ENCODE measurements around the gene RHOD. TPM values are rescaled to one million over a fixed set of nuclear protein-coding genes. Genes with fewer than 3 reads are reported as not detected.

Gene RHOD
- total RNA-seq, 1 donor from 2014 or later = 0.35 TPM

- intact Hi-C loops (cut with micrococcal nuclease) = loop anchor here (5.0 kb wide), 1 partner anchor 68 kb away; the partner anchor contains the start of gene PC
Observed at GRCh38 chr11:67024966-67025365, 31.7 kb upstream of the RHOD start.

GRCh38 chr11:67025750-67026149 is 30.9 kb upstream of the RHOD start:
- Mint-ChIP-seq H3K4me1 (peaks cover 14% of the 10 kb centered on the region), H3K9me3 (no peaks in the 10 kb centered on the region), H3K4me3 (no peak overlapping the region), H3K36me3 (ENCODE audit: low read depth) (no peaks in the 10 kb centered on the region), H3K27ac (no peak overlapping the region), H3K27me3 (peaks cover 62% of the 10 kb centered on the region)
- intact Hi-C loops (cut with micrococcal nuclease) = no loop called here
- no peak for DNase-seq

More at GRCh38 chr11:67024966-67025365, 31.7 kb upstream of the RHOD start:
- H3K36me3 Mint-ChIP-seq (ENCODE audit: low read depth) = no peaks in the 10 kb centered on the region
- H3K27ac Mint-ChIP-seq = no peak overlapping the region
- DNase-seq = no peak
- H3K4me1 Mint-ChIP-seq = peaks cover 14% of the 10 kb centered on the region
- H3K9me3 Mint-ChIP-seq = no peaks in the 10 kb centered on the region
- H3K4me3 Mint-ChIP-seq = no peak overlapping the region
- H3K27me3 Mint-ChIP-seq = peaks cover 66% of the 10 kb centered on the region

GRCh38 chr11:67026941-67027340 is 29.7 kb upstream of the RHOD start:
- Mint-ChIP-seq H3K4me3 (no peak overlapping the region), H3K36me3 (ENCODE audit: low read depth) (no peaks in the 10 kb centered on the region), H3K4me1 (peaks cover 14% of the 10 kb centered on the region), H3K27me3 (peaks cover 57% of the 10 kb centered on the region), H3K9me3 (no peaks in the 10 kb centered on the region), H3K27ac (no peak overlapping the region)
- intact Hi-C loops (cut with micrococcal nuclease) = no loop called here
- DNase-seq = no peak

GRCh38 chr11:67027483-67027930 is 29.1 kb upstream of the RHOD start:
- intact Hi-C loops (cut with micrococcal nuclease) = no loop called here
- peaks cover 53% of the 10 kb centered on the region for H3K27me3 Mint-ChIP-seq
- no peaks in the 10 kb centered on the region for H3K36me3 Mint-ChIP-seq (ENCODE audit: low read depth)
- H3K27ac Mint-ChIP-seq = no peak overlapping the region
- peaks cover 14% of the 10 kb centered on the region for H3K4me1 Mint-ChIP-seq
- no peaks in the 10 kb centered on the region for H3K9me3 Mint-ChIP-seq
- no peak overlapping the region for H3K4me3 Mint-ChIP-seq
- DNase-seq = no peak

DNA sequence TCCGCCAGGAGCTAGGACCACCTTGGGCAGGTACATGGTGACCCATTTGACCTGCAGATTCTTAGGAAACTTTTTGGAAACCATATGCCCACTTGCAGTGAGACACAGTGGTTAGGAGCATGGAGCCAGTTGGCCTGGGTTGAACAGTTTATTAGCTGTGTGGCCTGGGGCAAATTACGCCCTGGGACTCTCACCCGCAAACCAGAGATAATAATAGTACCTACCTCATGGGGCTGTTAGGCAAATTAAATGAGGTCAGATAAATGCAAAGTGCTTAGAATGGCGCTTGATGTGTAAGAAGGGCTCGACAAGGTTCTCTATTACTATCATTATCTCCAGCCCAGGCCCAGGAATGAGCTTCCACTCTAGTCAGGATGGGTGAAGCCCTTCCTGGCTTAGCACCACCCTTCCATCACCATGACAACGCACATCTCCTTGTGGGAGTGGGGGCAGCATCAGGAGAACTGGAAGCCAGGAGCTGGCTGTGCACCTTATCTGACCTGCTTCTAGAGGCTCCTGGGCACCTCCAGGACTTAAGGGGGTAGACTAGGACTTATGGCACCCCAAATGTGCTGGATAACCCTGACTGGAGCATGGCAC is 28.6 kb upstream of the RHOD start:
- Mint-ChIP-seq H3K4me3 (no peak overlapping the region), H3K36me3 (ENCODE audit: low read depth) (no peaks in the 10 kb centered on the region), H3K9me3 (no peaks in the 10 kb centered on the region), H3K27ac (no peak overlapping the region), H3K27me3 (peaks cover 51% of the 10 kb centered on the region), H3K4me1 (peaks cover 14% of the 10 kb centered on the region)
- no peak for DNase-seq
- intact Hi-C loops (cut with micrococcal nuclease) = no loop called here

DNA sequence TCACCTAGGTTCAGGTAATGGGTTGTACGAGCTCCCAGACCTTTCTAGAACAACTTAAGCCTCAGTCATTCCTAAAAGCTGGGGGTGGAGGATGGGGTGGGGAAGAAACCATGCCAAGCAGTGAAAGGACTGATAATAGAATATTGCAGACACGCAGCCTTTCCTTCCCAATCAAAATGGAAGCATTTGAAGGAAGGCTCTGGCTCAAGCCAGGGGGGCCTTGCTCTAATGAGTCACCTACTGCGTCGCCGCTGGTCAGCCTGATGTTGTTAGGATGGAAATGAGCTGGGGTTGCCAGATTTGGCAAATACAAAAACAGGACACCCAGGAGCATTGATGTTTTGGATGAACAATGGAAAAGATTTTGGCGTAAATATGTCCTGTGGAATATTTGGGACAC is 27.5 kb upstream of the RHOD start:
- no peak for DNase-seq
- no peaks in the 10 kb centered on the region for H3K36me3 Mint-ChIP-seq (ENCODE audit: low read depth)
- no peak overlapping the region for H3K4me3 Mint-ChIP-seq
- peaks cover 48% of the 10 kb centered on the region for H3K27me3 Mint-ChIP-seq
- H3K27ac Mint-ChIP-seq = no peak overlapping the region
- H3K4me1 Mint-ChIP-seq = peaks cover 11% of the 10 kb centered on the region
- no peaks in the 10 kb centered on the region for H3K9me3 Mint-ChIP-seq
- intact Hi-C loops (cut with micrococcal nuclease) = no loop called here

DNA sequence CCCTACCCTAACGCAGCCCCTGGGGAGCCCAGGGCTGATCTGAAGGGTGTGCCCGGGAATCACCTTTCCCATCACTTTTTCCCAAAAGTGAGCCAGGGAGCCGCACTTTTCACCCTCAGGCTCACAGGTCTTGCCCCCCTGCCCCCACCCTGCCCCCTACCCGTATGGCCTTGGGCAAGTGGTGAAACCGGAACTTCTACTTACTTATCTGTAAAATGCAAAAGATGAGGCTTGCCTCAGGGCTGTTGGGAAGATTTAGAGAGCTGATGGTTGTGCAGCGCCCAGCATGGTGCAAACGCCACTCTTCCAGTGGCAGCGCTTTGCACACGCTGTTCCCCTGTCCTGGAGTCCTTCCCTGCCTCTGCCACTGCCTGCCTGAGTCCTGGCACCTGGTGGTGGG is 25.7 kb upstream of the RHOD start:
- Mint-ChIP-seq H3K4me1 (no peaks in the 10 kb centered on the region), H3K27me3 (peaks cover 34% of the 10 kb centered on the region), H3K27ac (no peak overlapping the region), H3K4me3 (no peak overlapping the region), H3K9me3 (no peaks in the 10 kb centered on the region), H3K36me3 (ENCODE audit: low read depth) (no peaks in the 10 kb centered on the region)
- intact Hi-C loops (cut with micrococcal nuclease) = no loop called here
- DNase-seq = no peak

DNA sequence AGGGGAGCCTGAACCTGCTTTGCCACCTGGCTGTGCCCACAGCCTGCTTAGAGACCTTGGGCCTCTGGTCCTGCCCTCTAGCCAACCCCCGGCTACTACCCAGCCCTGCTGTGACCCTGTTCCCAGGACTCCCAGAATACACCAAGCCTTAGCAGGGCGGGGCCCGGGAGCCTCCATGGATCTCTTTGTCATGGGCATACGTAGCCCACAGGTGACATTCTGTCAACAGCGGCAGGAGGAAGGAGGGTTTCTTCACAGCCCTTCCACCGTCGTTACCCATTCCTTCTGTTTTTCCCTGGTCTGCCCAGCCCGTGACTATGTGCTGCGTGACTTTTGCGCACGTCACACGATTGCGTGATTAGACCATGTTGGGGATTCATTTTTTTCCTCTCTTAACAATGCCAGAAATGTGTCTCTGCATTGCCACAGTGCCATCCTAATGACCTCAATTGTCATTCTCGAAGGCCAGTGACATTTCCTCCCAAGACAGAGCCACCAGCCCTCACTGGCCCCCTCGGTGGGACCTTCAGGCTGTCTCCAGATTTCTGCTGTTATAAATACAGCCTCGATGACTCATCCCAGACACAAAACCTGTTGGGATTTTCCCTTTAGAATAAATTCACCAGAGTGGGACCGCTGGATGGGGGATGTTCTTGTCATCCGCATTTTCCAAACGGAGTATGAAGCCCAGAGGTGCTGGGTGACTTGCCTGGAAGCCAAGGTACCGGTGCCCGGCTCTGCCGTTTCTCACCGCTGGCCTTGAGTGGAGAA is 24.7 kb upstream of the RHOD start:
- H3K9me3 Mint-ChIP-seq = no peaks in the 10 kb centered on the region
- DNase-seq = no peak
- intact Hi-C loops (cut with micrococcal nuclease) = no loop called here
- H3K27me3 Mint-ChIP-seq = peaks cover 24% of the 10 kb centered on the region
- no peak overlapping the region for H3K27ac Mint-ChIP-seq
- H3K36me3 Mint-ChIP-seq (ENCODE audit: low read depth) = no peaks in the 10 kb centered on the region
- no peaks in the 10 kb centered on the region for H3K4me1 Mint-ChIP-seq
- H3K4me3 Mint-ChIP-seq = no peak overlapping the region

GRCh38 chr11:67032830-67033551 is 23.7 kb upstream of the RHOD start:
- H3K9me3 Mint-ChIP-seq = no peaks in the 10 kb centered on the region
- no peak for DNase-seq
- H3K4me1 Mint-ChIP-seq = no peaks in the 10 kb centered on the region
- no peak overlapping the region for H3K27ac Mint-ChIP-seq
- intact Hi-C loops (cut with micrococcal nuclease) = no loop called here
- no peaks in the 10 kb centered on the region for H3K36me3 Mint-ChIP-seq (ENCODE audit: low read depth)
- H3K4me3 Mint-ChIP-seq = no peak overlapping the region
- H3K27me3 Mint-ChIP-seq = peaks cover 20% of the 10 kb centered on the region

- no peak for DNase-seq
- intact Hi-C loops (cut with micrococcal nuclease) = no loop called here
- Mint-ChIP-seq H3K36me3 (ENCODE audit: low read depth) (no peaks in the 10 kb centered on the region), H3K9me3 (no peaks in the 10 kb centered on the region), H3K4me3 (no peak overlapping the region), H3K27me3 (peaks cover 19% of the 10 kb centered on the region), H3K4me1 (no peaks in the 10 kb centered on the region), H3K27ac (no peak overlapping the region)
Observed at GRCh38 chr11:67033661-67034166, 22.9 kb upstream of the RHOD start.

DNA sequence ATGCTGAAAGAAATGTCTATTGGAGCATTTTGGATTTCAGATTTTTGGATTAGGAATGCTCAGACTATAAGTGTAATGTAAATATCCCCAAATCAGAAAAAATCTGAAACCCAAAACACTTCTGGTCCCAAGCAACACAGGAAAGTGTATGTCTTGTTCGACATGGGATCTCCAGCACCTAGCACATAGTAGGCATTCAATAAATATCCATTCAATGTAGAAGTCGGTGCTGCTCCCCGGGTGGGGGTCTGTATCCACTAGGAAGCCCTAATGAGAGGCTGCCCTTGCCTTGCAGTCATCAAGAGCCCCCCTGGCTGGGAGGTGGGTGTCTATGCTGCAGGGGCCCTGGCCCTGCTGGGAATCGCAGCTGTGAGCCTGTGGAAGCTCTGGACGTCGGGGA is 22.3 kb upstream of the RHOD start:
- intact Hi-C loops (cut with micrococcal nuclease) = no loop called here

DNA sequence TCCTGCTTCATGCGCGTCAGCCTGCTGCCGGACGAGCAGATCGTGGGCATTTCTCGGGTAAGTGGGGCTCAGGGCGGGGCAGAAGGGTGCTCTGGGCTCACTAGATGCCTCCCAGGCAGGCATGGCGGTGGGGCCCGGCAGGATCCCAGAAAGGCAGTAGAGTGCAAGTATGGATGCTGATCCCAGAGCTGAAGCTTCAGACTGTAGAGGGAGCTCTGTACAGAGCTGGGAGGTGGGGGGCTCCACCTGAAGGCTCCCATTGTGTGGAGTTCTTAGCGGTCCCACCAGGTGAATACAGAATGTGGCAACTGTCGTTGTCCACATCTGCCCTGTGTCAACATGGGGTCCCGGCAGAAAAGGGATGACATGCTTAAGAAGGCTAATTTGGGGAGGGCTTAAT is 16.5 kb upstream of the RHOD start:
- no peaks in the 10 kb centered on the region for H3K9me3 Mint-ChIP-seq
- H3K36me3 Mint-ChIP-seq (ENCODE audit: low read depth) = no peaks in the 10 kb centered on the region
- no peaks in the 10 kb centered on the region for H3K4me1 Mint-ChIP-seq
- peaks cover 7% of the 10 kb centered on the region for H3K27me3 Mint-ChIP-seq
- DNase-seq = no peak
- intact Hi-C loops (cut with micrococcal nuclease) = no loop called here
- no peak overlapping the region for H3K4me3 Mint-ChIP-seq
- no peak overlapping the region for H3K27ac Mint-ChIP-seq

More for the DNA sequence above, 22.3 kb upstream of the RHOD start:
- peaks cover 15% of the 10 kb centered on the region for H3K27me3 Mint-ChIP-seq
- H3K4me3 Mint-ChIP-seq = no peak overlapping the region
- DNase-seq = no peak
- H3K9me3 Mint-ChIP-seq = no peaks in the 10 kb centered on the region
- H3K27ac Mint-ChIP-seq = no peak overlapping the region
- H3K36me3 Mint-ChIP-seq (ENCODE audit: low read depth) = no peaks in the 10 kb centered on the region
- H3K4me1 Mint-ChIP-seq = no peaks in the 10 kb centered on the region

GRCh38 chr11:67041602-67042001 is 15.0 kb upstream of the RHOD start:
- Mint-ChIP-seq H3K4me3 (no peak overlapping the region), H3K27ac (no peak overlapping the region), H3K27me3 (peaks cover 7% of the 10 kb centered on the region), H3K9me3 (no peaks in the 10 kb centered on the region), H3K4me1 (no peaks in the 10 kb centered on the region), H3K36me3 (ENCODE audit: low read depth) (no peaks in the 10 kb centered on the region)
- DNase-seq = no peak
- intact Hi-C loops (cut with micrococcal nuclease) = no loop called here
